Retinal pigment epithelial cell (primary cell): ENCODE measurements around the gene MAP7.

Experiments used
- DNase-seq: peaks from one replicate; pipeline ENCODE4 v3.0.0-alpha.2; 2010; ENCODE audit warnings: low read depth
- H3K4me3 ChIP-seq: 2 replicates; pipeline ENCODE4 v1.5.1; 2011; ENCODE audit warnings: mild to moderate bottlenecking, low read length, control low read depth, moderate library complexity
- TF ChIP-seq, protein P1 (sequence below): conservative IDR thresholded peaks from 2 replicates; pipeline ENCODE4 v1.5.1; 2011; ENCODE audit warnings: low read depth, low read length, control low read depth, inconsistent platforms

Gene MAP7

DNA sequence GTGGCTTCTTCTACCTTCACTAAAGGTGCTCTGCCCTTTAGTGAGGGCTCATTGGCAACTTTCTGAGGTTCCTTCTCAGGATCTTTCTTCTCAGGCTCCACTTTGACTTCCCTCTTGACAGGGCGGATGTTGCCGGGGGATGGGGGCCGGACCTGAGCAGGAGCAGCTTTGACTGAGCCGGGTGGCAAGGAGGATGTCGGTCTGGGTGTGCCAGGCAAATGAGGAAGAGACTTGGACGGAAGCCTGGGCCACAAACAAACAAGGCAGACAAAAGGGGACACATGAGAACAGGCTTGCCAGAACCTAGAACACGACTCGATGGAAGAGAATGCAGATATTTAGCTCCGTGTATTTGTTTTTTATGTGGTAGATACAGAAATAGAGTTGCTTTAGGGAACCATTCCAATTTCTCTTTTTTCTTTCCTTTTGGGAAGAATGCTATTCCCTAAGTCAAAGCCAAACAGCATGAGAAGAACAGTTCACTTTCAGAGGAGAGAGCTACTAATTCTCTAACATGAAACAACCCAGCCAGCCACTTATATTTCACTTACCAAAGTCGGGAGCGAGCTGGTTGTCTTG, 184.4 kb downstream of the MAP7 start:
- TF ChIP-seq, protein P1, sequence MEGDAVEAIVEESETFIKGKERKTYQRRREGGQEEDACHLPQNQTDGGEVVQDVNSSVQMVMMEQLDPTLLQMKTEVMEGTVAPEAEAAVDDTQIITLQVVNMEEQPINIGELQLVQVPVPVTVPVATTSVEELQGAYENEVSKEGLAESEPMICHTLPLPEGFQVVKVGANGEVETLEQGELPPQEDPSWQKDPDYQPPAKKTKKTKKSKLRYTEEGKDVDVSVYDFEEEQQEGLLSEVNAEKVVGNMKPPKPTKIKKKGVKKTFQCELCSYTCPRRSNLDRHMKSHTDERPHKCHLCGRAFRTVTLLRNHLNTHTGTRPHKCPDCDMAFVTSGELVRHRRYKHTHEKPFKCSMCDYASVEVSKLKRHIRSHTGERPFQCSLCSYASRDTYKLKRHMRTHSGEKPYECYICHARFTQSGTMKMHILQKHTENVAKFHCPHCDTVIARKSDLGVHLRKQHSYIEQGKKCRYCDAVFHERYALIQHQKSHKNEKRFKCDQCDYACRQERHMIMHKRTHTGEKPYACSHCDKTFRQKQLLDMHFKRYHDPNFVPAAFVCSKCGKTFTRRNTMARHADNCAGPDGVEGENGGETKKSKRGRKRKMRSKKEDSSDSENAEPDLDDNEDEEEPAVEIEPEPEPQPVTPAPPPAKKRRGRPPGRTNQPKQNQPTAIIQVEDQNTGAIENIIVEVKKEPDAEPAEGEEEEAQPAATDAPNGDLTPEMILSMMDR: no peak
- DNase-seq: no peak
- H3K4me3 ChIP-seq: no peak overlapping the region

DNA sequence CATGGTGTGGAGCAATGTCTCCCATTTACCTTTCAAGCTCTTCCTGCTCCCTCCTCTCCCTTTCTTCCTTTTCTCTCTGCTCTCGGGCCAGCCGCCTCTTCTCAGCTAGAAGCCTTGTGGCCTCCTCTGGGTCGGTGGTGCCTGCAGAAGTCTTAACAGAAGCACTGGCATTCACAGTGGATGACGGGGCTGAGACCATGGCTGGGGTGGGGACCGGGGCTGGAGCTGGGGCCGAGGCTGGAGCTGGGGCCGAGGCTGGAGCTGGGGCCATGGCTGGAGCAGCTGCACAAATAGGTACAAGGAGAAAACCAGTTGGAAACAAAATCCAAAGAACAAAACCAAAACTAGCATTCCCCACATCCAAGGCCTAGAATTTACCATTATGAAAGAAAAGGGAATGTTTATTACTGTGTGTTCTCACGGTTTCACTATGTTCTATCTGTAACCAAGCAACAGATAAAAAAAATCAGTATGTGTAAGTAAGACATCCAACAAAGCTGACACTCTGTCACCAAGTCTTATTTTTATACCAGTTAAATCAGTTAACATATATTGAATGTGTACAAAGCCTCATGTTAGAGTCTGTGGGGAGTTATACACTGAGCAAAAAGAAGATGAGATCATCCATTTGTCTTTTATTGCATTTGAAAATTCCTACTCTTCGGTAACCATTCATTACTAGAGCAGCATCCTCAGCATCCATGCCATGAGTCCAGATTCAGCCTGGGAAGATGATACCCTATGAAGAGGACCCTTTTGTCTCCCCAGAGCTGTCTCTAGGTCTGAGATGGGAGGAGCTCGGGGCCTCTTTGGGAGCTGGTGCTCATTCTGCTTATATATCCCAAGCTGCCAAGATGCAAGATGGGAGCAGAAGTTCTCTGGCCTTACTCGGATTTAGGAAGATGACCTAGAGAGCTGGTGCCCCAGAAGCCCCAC, 187.5 kb downstream of the MAP7 start:
- no peak for DNase-seq
- H3K4me3 ChIP-seq: no peak overlapping the region
- TF ChIP-seq, protein P1: no peak

DNA sequence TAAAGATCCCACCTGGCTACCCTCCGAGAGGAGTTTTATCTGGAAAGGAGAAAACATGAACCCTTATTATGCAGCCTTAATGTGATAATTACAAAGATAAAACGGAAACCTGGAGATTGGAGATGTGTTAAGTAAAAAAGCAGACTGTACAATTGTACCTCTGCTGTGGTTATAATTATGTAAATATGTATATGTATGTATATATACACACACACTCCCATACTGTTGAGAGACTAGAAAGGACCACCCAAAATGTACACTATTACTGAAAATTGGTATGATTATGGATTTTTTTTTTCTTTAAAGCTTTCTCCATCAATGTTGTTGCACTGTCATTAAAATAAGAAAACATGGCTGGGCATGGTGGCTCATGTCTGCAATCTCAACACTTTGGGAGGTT, 188.4 kb downstream of the MAP7 start:
- no peak overlapping the region for H3K4me3 ChIP-seq
- TF ChIP-seq, protein P1: no peak
- no peak for DNase-seq

DNA sequence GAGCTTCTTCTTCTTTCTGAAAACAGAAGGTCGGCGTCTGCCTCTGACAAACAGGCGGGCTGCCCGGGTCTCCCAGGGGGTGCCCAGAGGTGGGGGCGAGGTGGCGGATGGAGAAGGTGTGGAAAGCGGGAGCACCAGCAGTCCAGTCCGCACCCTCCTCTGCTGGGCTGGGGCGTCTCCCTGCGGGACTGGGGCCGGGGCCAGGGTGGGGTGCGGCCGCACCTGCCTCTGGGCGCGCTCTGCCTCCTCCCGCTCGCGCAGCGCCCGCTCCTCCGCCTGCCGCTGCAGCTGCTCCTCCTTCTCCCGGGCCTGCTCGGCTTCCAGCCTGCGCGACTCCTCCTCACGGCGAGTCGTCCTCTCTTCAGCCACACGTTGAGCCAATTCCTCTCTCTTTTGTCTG, 189.4 kb downstream of the MAP7 start:
- TF ChIP-seq, protein P1: no peak
- no peak overlapping the region for H3K4me3 ChIP-seq
- DNase-seq: no peak

DNA sequence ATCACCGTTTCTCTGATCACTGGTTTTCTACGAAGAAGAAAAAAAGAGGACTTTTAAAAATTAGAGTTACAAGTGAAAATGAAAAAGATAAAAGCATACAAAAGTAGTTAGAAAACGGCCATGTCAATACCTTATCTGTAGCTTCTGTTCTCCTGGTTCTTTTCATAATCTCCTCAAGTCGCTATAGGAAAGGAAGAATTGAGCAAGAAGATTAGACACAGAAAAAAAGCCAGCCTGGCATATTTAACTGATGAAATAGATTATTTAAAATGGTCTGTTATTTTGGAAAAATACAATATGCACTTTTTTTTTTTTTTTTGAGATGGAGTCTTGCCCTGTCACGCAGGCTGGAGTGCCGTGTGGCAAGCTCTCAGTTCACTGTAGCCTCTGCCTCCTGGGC, 190.4 kb downstream of the MAP7 start:
- no peak for DNase-seq
- H3K4me3 ChIP-seq: no peak overlapping the region
- TF ChIP-seq, protein P1: no peak

DNA sequence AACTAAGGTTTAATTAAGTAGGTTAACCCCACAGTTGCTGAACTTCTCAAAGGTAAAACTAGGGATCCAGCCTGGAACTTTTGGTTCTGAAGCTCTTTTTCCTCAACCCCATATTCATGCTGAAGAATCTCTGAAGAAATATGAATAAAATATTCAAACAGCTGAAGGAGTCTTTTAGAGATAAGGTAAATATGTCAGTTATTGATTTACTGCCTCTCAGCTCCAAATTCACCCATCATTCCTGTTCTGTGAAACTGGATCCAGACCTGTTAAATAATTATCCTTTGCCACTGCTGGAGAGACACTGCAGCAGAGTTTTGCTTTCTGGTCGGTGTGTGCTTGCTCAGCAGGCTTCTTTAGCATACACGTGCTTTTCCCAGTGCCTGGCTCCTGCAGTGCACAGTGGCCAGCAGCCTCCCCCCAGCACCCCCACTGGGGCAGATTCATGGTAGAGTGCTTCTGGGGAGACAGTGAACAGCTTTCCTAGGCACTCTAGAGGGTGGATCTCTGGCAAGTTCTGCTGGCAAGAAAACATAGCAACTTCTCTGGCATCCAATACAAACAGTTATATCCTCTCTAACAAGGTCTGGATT, 198.6 kb downstream of the MAP7 start:
- TF ChIP-seq, protein P1: no peak
- no peak overlapping the region for H3K4me3 ChIP-seq
- DNase-seq: no peak

DNA sequence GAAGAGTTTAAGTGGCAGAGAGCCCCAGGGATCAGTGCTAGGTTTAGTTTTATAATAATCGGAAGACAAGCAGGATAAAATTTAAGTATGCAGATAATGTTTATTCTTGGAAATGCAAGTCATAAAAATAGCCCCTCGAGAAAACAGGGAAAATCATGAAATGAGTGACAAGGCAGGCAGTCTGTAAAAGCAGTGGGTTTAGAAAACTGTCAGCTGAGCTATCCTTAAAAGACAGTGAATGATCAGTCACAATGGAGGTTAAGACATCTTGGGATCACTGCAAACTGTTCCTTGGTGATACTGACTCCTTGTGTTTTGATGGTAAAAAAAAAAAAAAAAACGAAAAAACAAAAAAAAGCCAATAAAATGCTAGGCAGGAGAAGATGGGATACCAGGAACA, 199.3 kb downstream of the MAP7 start:
- H3K4me3 ChIP-seq: no peak overlapping the region
- no peak for DNase-seq
- TF ChIP-seq, protein P1: no peak
